Measurements from ENCODE around the gene CYB5RL. TPM values are rescaled to one million over a fixed set of nuclear protein-coding genes. Genes with fewer than 3 reads are reported as not detected.

Gene CYB5RL
- total RNA-seq, 3 donors from 2014 or later (not counting 1 experiment from before 2014, with no cell fraction given): 5.6 to 6.7 (median 6.2) TPM

DNA sequence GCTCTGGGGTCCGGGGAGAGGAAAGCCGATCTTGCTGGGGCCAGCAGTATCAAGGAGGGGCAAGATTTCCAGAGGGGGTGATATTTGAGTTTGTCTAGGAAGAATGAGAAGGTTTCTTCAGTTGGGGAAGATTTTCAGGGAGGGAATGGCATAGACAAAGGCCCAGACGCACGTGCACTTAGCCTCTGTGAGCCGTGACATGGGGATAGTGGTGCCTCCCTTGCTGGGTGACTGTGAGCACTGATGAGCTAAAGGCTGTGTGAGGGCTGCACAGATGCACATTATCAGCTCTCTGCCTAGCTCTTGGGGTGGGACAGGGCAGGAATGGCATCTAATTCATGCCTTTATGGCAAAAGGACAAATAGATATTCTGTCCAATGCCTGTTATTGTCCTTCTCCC is 48.8 kb downstream of the CYB5RL start:
- TF ChIP-seq, protein P1, sequence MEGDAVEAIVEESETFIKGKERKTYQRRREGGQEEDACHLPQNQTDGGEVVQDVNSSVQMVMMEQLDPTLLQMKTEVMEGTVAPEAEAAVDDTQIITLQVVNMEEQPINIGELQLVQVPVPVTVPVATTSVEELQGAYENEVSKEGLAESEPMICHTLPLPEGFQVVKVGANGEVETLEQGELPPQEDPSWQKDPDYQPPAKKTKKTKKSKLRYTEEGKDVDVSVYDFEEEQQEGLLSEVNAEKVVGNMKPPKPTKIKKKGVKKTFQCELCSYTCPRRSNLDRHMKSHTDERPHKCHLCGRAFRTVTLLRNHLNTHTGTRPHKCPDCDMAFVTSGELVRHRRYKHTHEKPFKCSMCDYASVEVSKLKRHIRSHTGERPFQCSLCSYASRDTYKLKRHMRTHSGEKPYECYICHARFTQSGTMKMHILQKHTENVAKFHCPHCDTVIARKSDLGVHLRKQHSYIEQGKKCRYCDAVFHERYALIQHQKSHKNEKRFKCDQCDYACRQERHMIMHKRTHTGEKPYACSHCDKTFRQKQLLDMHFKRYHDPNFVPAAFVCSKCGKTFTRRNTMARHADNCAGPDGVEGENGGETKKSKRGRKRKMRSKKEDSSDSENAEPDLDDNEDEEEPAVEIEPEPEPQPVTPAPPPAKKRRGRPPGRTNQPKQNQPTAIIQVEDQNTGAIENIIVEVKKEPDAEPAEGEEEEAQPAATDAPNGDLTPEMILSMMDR (IDR thresholded peaks at IDR 0.05): no peak

More for the DNA sequence above, 48.8 kb downstream of the CYB5RL start:
- H3K4me1 Mint-ChIP-seq: peaks cover 0 to 9% of the 10 kb centered on the region in 2 donors
- WGBS (ENCODE audit: insufficient coverage): 94% methylated on average over 5 of the region's 5 CpGs
- H3K27me3 Mint-ChIP-seq (ENCODE audit: low read depth in 2 of 2): no peaks in the 10 kb centered on the region
- no peaks in the 10 kb centered on the region for H3K4me1 ChIP-seq (ENCODE audit: control insufficient read depth, insufficient read depth, low read length)
- no peak for DNase-seq
- intact Hi-C loops (cut with micrococcal nuclease): no loop called here
- ATAC-seq: no peak
- H3K36me3 ChIP-seq (ENCODE audit: control insufficient read depth, insufficient read depth, low read length): no peaks in the 10 kb centered on the region
- H3K27ac Mint-ChIP-seq: no peak overlapping the region
- H3K27me3 ChIP-seq (ENCODE audit: control insufficient read depth, insufficient read depth, low read length): no peaks in the 10 kb centered on the region
- H3K4me3 Mint-ChIP-seq: no peak overlapping the region
- no peaks in the 10 kb centered on the region for H3K9me3 Mint-ChIP-seq
- H3K27ac ChIP-seq (ENCODE audit: low read length): no peak overlapping the region
- H3K9me3 ChIP-seq (ENCODE audit: control insufficient read depth, insufficient read depth, low read length): no peaks in the 10 kb centered on the region
- no peak overlapping the region for H3K4me3 ChIP-seq (ENCODE audit: low read length)
- no peaks in the 10 kb centered on the region for H3K36me3 Mint-ChIP-seq

Other genes with a start within 250 kb of the CYB5RL start
- gene LDLRAD1, start 181.8 kb downstream of the CYB5RL start, total RNA-seq: not detected
- 100 to 1,000 TPM; 187 to 202 (median 199) TPM for gene TMEM59, start 146.8 kb downstream of the CYB5RL start, total RNA-seq
- 1 to 10 TPM; 5.1 to 9.5 (median 7.3) TPM for gene TCEANC2, start 146.4 kb downstream of the CYB5RL start, total RNA-seq
- gene CDCP2, start 47.0 kb downstream of the CYB5RL start, total RNA-seq: under 1 TPM in 1 of 3 donors, not detected in 2; 0.30 TPM
- 10 to 100 TPM; 23.0 to 31.9 (median 28.8) TPM for gene MRPL37, start 137 bp upstream of the CYB5RL start, total RNA-seq
- 100 to 1,000 TPM; 162 to 224 (median 164) TPM for gene SSBP3, start 206.4 kb upstream of the CYB5RL start, total RNA-seq

Data from natural killer cell (primary cell).